Caco-2 (cell line): ENCODE measurements around the gene ATRIP. TPM values are rescaled to one million over a fixed set of nuclear protein-coding genes. Genes with fewer than 3 reads are reported as not detected.

ENCODE experiments used
- BruUV-seq: library from RNA; stranded (reverse); fragments of 400-500 nt; replicated peaks from 2 replicates; lab custom pipeline; 2021; lab: Mats Ljungman, UMichigan
- CTCF ChIA-PET: fragments of 300-600 bp; sonication (Branson Sonifier 250); formaldehyde crosslinking; loops from one replicate; lab custom pipeline; 2022; ENCODE audit warnings: antibody characterized with exemption; lab: Charles Lee
- POLR2A ChIA-PET: fragments of 300-600 bp; sonication (Branson Sonifier 250); formaldehyde crosslinking; loops from one replicate; lab custom pipeline; 2022; ENCODE audit warnings: antibody characterized with exemption; lab: Charles Lee
- DNase-seq, 2 experiments: peaks; one replicate each; pipeline versions ENCODE4 v3.0.0 to v3.0.0-alpha.2; 2020 to 2022
- H3K27me3 ChIP-seq: replicated peaks from 2 replicates; pipeline ENCODE4 v1.6.0; 2011; ENCODE audit warnings: low read length; ENCODE audit not compliant: control insufficient read depth, insufficient read depth
- H3K36me3 ChIP-seq: 2 replicates; pipeline ENCODE4 v1.5.1; 2011; ENCODE audit warnings: low read length; ENCODE audit not compliant: control insufficient read depth, insufficient read depth
- H3K4me1 ChIP-seq: fragments of 250-450 bp; sonication (Bioruptor Pico); 2 replicates; pipeline ENCODE4 v1.5.1; 2020; ENCODE audit warnings: mild to moderate bottlenecking
- H3K4me3 ChIP-seq: 2 replicates; pipeline ENCODE4 v1.5.1; 2011; ENCODE audit warnings: low read depth, mild to moderate bottlenecking, control low read depth, low read length
- H3K9me3 ChIP-seq: fragments of 250-450 bp; sonication (Bioruptor Pico); 2 replicates; pipeline ENCODE4 v1.5.1; 2020; ENCODE audit warnings: mild to moderate bottlenecking, moderate library complexity
- H3K27ac Mint-ChIP-seq: one replicate; pipeline ENCODE4 v1.8.0; 2022; ENCODE audit warnings: mixed read lengths; ENCODE audit not compliant: unreplicated experiment
- H3K27me3 Mint-ChIP-seq: one replicate; pipeline ENCODE4 v1.8.0; 2022; ENCODE audit warnings: mixed read lengths; ENCODE audit not compliant: insufficient read depth, unreplicated experiment
- H3K36me3 Mint-ChIP-seq: one replicate; pipeline ENCODE4 v1.8.0; 2022; ENCODE audit warnings: mild to moderate bottlenecking, mixed read lengths; ENCODE audit not compliant: insufficient read depth, unreplicated experiment
- H3K4me1 Mint-ChIP-seq: one replicate; pipeline ENCODE4 v1.8.0; 2022; ENCODE audit warnings: low read depth, mixed read lengths; ENCODE audit not compliant: unreplicated experiment
- H3K4me3 Mint-ChIP-seq: one replicate; pipeline ENCODE4 v1.8.0; 2022; ENCODE audit warnings: mild to moderate bottlenecking, moderate library complexity, mixed read lengths; ENCODE audit not compliant: unreplicated experiment
- H3K9me3 Mint-ChIP-seq: one replicate; pipeline ENCODE4 v1.8.0; 2022; ENCODE audit warnings: mixed read lengths; ENCODE audit not compliant: unreplicated experiment
- intact Hi-C: fragments of 100-400 bp; cut with micrococcal nuclease; formaldehyde crosslinking; loops from one replicate; pipeline ENCODE4 v1.10.0; 2022; ENCODE audit not compliant: unreplicated experiment
- total RNA-seq: library from RNA; stranded (reverse); gene quantifications from 2 replicates; pipeline ENCODE4 v1.2.3, GENCODE V29; 2022
- TF ChIP-seq, protein P1 (sequence below), 2 experiments: fragments of 200-600 bp in 1 of 2; IDR thresholded peaks; 1 replicate in 1 of 2; 2 replicates in 1 of 2; pipeline versions ENCODE4 v1.5.1 to v1.8.0; 2011 to 2022; ENCODE audit warnings: antibody characterized with exemption in 1 of 2, control low read depth in 1 of 2, inconsistent platforms in 1 of 2, low read depth in 1 of 2, low read length in 1 of 2, mild to moderate bottlenecking in 1 of 2, moderate library complexity in 1 of 2; ENCODE audit not compliant: insufficient read depth in 1 of 2, severe bottlenecking in 1 of 2, unreplicated experiment in 1 of 2

Gene ATRIP
- total RNA-seq, 1 experiment from 2014 or later = 15.9 TPM

GRCh38 chr3:48433472-48434118 is 12.9 kb upstream of the ATRIP start:
- TF ChIP-seq, protein P1, sequence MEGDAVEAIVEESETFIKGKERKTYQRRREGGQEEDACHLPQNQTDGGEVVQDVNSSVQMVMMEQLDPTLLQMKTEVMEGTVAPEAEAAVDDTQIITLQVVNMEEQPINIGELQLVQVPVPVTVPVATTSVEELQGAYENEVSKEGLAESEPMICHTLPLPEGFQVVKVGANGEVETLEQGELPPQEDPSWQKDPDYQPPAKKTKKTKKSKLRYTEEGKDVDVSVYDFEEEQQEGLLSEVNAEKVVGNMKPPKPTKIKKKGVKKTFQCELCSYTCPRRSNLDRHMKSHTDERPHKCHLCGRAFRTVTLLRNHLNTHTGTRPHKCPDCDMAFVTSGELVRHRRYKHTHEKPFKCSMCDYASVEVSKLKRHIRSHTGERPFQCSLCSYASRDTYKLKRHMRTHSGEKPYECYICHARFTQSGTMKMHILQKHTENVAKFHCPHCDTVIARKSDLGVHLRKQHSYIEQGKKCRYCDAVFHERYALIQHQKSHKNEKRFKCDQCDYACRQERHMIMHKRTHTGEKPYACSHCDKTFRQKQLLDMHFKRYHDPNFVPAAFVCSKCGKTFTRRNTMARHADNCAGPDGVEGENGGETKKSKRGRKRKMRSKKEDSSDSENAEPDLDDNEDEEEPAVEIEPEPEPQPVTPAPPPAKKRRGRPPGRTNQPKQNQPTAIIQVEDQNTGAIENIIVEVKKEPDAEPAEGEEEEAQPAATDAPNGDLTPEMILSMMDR (IDR thresholded peaks at IDR 0.05; ENCODE audit: insufficient read depth in 1 of 2, low read depth in 1 of 2, low read length in 1 of 2, severe bottlenecking in 1 of 2, unreplicated experiment in 1 of 2) = no peak
- ChIA-PET POLR2A (interaction anchor here (0.5 to 2.3 kb wide), 6 partner anchors 10 to 556 kb away, joined by 3 to 20 read pairs (median 6); partner anchors contain the start of gene ATRIP), CTCF (interaction anchor here (0.8 to 6.2 kb wide), 8 partner anchors 10 to 160 kb away, joined by 3 to 405 read pairs (median 4); partner anchors contain the start of genes ATRIP and PFKFB4)
- peak; percentile 88 to 93 for DNase-seq
- Histone ChIP-seq H3K4me3 (peak overlapping the region; percentile 57), H3K36me3 (peaks cover 4% of the 10 kb centered on the region; the same call in 1 of the 2 replicates), H3K4me1 (peaks cover 57% of the 10 kb centered on the region), H3K27me3 (no peaks in the 10 kb centered on the region), H3K9me3 (no peaks in the 10 kb centered on the region)
- Mint-ChIP-seq H3K9me3 (no peaks in the 10 kb centered on the region), H3K27ac (no peak overlapping the region), H3K36me3 (peaks cover 51% of the 10 kb centered on the region), H3K4me1 (peaks cover 34% of the 10 kb centered on the region), H3K4me3 (peak overlapping the region; percentile 78), H3K27me3 (no peaks in the 10 kb centered on the region)
- intact Hi-C loops = no loop called here
- TSS peak; percentile 92 for BruUV-seq

GRCh38 chr3:48434591-48435222 is 11.8 kb upstream of the ATRIP start:
- peaks cover 57% of the 10 kb centered on the region for H3K4me1 ChIP-seq
- Mint-ChIP-seq H3K4me1 (peaks cover 39% of the 10 kb centered on the region), H3K4me3 (peak overlapping the region; percentile 78), H3K27me3 (no peaks in the 10 kb centered on the region), H3K27ac (no peak overlapping the region), H3K9me3 (no peaks in the 10 kb centered on the region), H3K36me3 (peaks cover 51% of the 10 kb centered on the region)
- H3K27me3 ChIP-seq = no peaks in the 10 kb centered on the region
- POLR2A ChIA-PET = interaction anchor here (0.5 to 2.3 kb wide), 4 partner anchors 9 to 555 kb away, joined by 3 to 20 read pairs (median 8); partner anchors contain the start of gene ATRIP
- no peaks in the 10 kb centered on the region for H3K9me3 ChIP-seq
- H3K4me3 ChIP-seq = no peak overlapping the region
- peak in 1 of 2 experiments; percentile 65 for DNase-seq
- CTCF ChIA-PET = interaction anchor here (0.6 to 6.2 kb wide), 6 partner anchors 12 to 240 kb away, joined by 3 to 405 read pairs (median 4); partner anchors contain the start of gene ATRIP
- peaks cover 4% of the 10 kb centered on the region; the same call in 1 of the 2 replicates for H3K36me3 ChIP-seq
- intact Hi-C loops = loop anchor here (5.0 kb wide), 1 partner anchor 247 kb away; the partner anchor contains the start of gene CDC25A
- no TSS peak for BruUV-seq
- TF ChIP-seq, protein P1 (IDR thresholded peaks at IDR 0.05; ENCODE audit: insufficient read depth in 1 of 2, low read depth in 1 of 2, low read length in 1 of 2, severe bottlenecking in 1 of 2, unreplicated experiment in 1 of 2) = no peak

DNA sequence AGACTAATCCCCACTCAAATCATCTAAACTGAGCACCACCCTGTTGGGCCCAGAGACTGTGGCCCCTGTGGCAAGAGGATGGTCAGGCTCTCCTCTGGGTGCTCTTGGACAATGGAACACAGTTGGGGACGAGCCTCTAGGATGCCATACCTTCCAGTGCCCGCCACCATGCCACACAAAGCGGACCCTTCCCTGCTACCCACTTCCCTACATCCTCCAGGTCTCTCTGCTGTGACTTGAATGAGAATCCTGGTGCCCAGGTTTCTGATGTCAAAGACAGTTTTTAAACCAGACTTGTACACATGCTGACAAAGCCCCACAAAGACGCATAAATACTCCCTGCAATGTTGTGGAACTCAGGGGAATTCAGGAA is 11.3 kb upstream of the ATRIP start:
- no peaks in the 10 kb centered on the region for H3K27me3 ChIP-seq
- Mint-ChIP-seq H3K9me3 (no peaks in the 10 kb centered on the region), H3K4me1 (peaks cover 39% of the 10 kb centered on the region), H3K4me3 (no peak overlapping the region), H3K27ac (no peak overlapping the region), H3K36me3 (peaks cover 51% of the 10 kb centered on the region), H3K27me3 (no peaks in the 10 kb centered on the region)
- POLR2A ChIA-PET = interaction anchor here (0.6 to 1.9 kb wide), 4 partner anchors 11 to 180 kb away, joined by 6 to 22 read pairs (median 13); partner anchors contain the start of gene ATRIP
- BruUV-seq = no TSS peak
- TF ChIP-seq, protein P1 (IDR thresholded peaks at IDR 0.05; ENCODE audit: insufficient read depth in 1 of 2, low read depth in 1 of 2, low read length in 1 of 2, severe bottlenecking in 1 of 2, unreplicated experiment in 1 of 2) = no peak
- intact Hi-C loops = loop anchor here (5.0 kb wide), 1 partner anchor 248 kb away; the partner anchor contains the start of gene CDC25A
- no peak for DNase-seq
- CTCF ChIA-PET = interaction anchor here (0.6 to 6.2 kb wide), 27 partner anchors 11 to 243 kb away, joined by 3 to 405 read pairs (median 9); partner anchors contain the start of genes ATRIP, FBXW12, NME6 and PFKFB4
- H3K4me1 ChIP-seq = peaks cover 55% of the 10 kb centered on the region
- H3K4me3 ChIP-seq = no peak overlapping the region
- H3K36me3 ChIP-seq = peaks cover 4% of the 10 kb centered on the region; the same call in 1 of the 2 replicates
- H3K9me3 ChIP-seq = no peaks in the 10 kb centered on the region
